Lung microvascular endothelial cell (primary cell): Measurements from ENCODE around the gene RHEB. TPM values are rescaled to one million over a fixed set of nuclear protein-coding genes. Genes with fewer than 3 reads are reported as not detected.
A peak's percentile ranks its signal among the peaks of the same experiment; 100 is the strongest.
"Not testable (repeated sequence)": the region's sequence is repeated elsewhere in the genome, so short reads cannot be mapped to it uniquely, and the experiment has no call there.

Source experiments
- DNase-seq, 2 donors: peaks; one replicate each; pipeline versions ENCODE4 v3.0.0 to v3.0.0-alpha.2; 2010; ENCODE audit warnings: low read depth in 2 of 2
- total RNA-seq: library from RNA; depleted of rRNA; stranded (reverse); fragments of >200 nt; gene quantifications from 2 replicates; pipeline ENCODE4 v1.2.1, GENCODE V29; 2014

RHEB gene, protein sequence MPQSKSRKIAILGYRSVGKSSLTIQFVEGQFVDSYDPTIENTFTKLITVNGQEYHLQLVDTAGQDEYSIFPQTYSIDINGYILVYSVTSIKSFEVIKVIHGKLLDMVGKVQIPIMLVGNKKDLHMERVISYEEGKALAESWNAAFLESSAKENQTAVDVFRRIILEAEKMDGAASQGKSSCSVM
- 42.1 and 50.0 TPM in 2 replicates for total RNA-seq

DNA sequence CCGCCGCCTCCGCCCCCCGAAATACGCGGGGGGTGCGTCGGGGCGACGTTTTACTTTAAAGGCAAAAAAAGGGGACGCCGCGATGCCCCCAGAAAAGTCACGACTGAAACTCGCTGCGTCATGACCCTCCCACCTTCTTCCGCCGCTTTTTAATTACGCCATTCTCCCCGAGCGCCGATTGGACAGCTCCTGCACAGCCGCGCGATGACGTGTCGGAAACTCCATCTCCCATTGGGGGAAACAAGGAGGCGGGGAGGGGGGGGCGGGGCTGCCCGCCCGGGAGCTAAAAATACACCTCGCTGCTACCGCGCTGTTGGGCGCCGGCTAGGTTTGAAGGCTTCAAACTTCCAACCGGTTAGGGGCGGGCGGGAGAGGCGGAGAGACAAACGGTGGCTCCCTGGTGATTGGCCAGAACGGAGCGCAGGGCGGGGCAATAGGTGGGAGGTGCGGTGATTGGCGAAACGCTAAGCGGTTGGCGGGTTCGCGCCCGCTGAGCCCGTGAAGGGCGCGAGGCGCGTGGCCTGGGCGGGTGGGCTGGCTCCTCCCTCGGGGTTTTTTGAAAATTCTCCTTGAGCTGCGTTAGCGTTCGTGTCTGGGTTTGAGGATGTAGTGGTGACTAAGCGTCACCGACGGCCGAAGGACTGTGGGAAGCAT lies at the start of gene RHEB:
TSS of gene RHEB (minus strand) at position 131 of the 654 bp plus-strand sequence. CDS start 384 bp downstream, outside the sequence.
- DNase-seq = peak; percentile 100

DNA sequence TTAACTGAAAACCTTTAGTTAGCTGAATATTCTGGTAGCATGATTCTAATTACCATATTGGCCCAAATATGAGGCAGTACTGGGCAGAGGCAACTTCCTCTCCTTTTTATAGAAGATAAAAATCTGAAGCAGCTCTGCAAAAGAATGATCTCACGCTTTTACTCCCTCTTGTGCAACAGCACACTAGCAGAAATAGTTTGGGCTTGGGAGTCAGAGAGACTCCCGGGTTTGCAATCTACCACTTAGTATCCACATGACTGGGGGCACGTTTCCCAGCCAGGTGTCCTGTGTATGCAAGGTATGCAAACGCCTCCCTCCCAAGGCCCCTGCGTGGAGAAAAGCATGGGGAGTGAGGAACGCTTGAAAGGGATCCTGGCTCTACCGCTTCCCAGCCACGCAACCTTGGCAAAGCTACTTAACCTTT lies 47.2 kb upstream of the RHEB start:
- DNase-seq = no peak

DNA sequence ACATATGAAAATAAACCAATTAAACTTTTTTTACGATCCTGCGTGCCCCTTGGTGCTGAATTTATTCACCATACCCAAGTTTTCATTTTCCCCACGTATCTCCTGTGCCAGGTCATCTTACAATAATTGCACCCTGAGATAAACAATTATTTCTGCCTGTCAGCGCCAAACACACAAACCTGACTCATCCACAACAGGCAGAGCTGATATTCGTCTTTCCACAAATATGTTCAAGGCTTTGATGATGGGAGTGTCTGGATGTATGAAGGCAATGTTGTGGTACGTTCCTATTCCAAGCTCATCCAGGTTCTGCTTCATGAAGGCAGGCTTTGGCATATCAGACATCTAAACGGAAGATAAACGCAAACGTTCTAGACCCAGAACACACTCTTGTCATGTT lies 45.8 kb upstream of the RHEB start:
- DNase-seq = no peak

DNA sequence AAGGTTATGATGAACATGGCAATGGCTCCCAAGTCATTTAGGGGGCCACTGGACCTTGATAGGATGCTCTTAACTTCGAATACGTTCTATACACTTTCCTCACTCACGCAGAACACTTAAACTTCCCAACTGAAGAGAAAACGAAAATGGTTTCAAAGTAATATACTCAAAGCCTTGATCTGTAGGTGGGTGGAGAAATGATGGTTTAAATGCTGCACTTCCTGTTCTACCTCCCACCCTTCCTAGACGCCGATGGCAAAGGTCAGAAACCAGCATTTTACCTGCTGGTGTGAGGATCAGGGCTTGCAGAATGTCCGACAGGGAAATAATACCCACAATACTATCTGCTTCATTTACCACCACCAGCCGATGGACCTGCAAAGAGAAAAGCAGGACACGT lies 40.5 kb upstream of the RHEB start:
- DNase-seq = no peak

DNA sequence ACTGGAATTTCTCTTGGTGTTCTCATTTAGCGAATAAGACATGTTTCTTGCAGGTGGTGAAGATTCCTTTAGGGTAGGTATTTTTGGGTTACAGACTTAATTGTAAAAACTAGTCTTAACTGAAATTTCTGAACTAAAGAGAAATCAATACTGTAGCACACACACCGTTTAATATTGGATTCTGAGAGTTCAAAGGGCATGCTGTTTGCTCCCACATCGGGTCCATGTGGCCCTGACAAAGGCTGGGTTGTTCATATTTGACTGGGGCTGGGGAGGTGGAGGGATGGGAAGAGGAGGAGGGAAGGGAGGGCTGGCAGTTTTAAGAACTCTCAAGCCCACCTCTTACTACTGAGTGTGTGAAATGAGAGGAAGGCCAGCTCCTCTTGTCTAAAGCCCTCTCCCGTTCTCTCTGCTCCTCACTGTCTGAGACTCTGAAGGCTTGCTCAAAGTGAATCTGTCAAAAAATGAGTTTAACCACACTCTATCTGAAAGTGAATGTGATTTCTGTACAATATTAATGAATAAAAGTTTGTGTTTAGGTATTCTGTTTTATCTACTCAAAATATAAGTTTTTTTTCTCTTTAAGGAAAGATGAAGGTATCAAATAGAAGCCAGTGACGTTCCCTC lies 40.0 kb upstream of the RHEB start:
- DNase-seq = no peak

DNA sequence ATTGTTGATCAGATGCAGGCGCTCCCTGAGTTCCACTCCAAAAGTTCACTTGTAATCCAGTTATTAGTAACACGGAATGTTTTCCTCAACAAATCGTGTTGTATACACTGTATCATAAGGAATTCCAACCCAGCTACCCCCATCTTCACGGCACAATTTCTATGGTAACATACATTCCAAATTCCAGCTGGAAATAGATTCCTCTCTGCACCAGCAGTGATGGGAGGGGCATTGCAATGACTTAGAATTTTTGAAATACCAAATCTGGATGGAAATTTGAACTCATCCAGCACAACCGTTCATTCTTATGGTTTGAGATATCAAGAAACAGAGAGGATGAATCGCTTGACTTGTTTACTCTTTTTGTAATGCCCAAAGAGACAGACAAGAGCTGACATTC lies 38.9 kb upstream of the RHEB start:
- DNase-seq = no peak

DNA sequence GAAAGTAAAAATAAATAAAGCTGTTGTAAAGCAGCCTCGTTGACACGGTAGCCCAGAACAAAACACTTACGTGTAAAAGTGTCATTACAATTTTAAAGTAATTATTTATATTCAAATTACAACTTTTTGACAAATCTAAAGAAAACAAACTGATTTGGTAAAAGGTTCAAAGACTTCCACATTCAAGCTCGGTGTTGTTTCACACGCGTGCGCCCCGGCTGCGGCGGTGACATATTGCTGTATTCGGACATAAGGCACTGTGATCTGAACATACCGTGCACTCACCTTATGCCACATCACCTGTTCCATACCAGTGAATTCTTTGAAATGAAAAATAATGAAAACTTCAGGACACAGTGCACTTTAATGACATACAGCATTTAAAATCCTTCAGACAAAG lies 36.9 kb upstream of the RHEB start:
- no peak for DNase-seq

DNA sequence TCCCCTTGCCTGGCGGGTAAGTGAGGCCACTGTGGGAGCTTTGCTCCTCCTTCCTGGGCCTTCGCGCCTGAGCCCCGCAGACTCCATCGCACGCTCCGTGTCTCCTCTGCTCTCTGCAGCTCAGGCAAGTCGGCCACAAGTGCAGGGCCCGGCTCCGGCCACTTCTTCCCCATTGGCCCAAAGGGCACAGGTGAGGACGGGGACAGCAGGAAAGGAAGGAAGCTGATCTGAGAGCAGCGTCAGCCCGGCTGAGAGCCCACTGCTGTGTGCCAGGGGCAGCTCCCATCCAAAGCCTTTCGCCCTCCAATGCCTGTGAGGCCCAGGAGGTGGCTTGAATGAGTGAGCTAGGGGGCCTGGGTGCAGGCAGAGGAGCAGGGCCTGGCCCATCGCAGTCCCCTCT lies 33.7 kb upstream of the RHEB start:
- peak in 1 of 2 donors; percentile 39 for DNase-seq

DNA sequence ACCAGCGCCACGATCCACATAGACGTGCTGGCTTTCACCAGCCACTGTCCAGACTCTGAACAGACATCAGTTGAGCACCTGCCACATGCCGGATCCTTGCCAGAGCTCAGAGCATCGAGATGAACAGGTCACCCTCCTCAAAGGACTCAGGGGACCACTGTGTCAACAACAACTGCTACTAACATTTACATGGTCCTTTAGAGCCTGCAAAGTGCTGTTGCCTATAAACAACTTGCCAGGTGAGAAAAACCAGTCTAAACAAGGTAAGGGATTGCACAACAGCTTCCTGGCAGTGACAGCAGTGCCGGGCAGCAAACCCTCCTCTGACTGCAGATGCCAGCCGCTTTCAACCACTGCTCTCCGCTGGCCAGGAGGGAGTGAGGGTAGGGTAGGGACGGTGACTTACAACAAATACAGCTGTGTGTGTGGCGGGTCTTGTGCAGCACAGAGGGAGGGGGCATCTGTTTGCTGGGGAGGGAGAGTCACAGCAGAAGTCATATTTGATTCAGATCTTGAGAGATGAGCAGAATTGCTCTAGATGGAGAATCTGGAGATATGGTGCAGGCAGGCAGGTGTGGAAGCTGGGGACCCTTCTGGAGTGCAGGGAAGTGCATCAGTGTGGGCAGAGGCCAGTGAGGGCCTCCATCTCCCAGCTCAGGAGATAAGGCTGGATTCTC lies 32.8 kb upstream of the RHEB start:
- peak in 1 of 2 donors; percentile 20 for DNase-seq

DNA sequence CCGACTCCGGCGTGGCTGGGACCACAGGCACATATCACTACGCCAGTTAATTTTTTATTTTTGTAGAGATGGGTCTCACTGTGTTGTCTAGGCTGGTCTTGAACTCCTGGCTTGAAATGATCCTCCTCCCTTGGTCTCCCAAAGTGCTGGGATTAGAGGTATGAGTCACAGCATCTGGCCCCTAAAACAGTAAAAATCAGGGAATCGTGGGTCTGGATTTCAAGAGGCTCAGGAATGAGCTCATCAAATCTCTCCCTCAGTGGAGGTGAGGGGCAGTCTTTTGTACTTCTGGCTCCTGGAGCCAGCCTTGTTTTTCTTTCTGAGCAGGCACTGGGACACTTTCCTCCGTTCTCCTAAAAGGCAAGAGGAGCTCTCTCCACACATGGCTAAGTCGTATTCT lies 32.1 kb upstream of the RHEB start:
- no peak for DNase-seq

DNA sequence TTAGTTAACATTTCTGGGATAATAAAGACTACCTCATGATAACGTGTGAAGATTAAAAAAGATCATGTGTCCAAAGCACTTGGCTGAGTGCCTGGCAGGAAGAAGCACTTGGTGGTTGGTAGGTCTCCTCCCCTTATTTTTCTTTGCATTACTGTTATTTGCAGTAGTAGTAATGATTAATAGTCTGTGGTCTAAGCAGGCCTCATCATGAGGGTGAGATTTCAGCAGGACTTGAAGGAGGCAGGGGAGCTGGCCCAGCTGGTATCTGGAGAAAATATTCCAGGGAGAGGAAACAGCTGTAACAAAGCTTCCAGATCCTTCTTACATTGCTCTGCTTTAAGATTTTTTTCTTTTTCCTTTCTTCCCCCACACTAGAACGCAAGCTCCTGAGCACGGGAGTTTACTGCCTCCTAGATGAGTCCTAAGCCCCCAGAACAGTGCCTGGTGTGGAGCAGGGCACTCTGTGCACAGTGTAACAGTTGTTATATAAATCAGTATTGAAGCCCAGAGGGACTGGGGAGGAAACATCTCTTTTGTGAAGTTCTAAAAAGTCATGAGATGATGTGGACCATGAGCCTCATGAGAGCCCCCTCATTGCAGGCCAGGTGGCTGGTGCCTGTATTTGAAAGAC lies 31.1 kb upstream of the RHEB start:
- peak; percentile 79 to 83 for DNase-seq

DNA sequence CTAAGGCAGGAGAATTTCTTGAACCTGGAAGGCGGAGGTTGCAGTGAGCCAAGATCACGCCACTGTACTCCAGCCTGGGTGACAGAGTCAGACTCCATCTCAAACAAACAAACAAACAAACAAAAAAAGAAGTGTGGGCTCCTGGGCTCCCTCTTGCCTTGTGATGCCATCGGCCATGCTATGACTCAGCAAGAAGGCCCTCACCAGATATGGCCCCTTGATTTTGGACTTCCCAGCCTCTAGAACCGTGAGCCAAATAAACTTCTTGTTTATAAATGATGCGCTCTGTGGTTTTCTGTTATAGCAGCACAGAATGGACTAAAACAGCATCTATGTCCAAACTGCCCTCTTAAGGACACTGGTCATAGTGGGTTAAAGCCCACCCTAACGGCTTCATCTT lies 29.9 kb upstream of the RHEB start:
- DNase-seq = no peak

DNA sequence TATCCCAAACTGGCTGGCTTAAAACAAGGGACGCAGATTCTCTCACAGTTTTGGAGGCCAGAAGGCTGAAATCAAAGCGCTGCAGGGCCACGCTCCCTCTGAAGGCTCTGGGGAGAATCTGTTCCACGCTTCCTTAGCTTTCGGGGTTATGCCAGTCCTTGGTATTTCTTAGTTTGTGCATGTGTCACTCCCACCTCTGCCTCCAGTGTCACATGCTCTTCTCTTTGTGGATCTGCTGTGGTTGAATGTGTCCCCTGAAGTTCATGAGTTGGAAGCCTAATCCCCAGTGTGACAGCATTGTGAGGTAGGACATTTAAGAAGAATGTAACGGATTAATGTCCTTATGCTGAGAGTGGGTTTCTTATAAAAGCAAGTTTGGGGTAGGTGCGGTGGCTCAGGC lies 29.4 kb upstream of the RHEB start:
- DNase-seq = no peak

DNA sequence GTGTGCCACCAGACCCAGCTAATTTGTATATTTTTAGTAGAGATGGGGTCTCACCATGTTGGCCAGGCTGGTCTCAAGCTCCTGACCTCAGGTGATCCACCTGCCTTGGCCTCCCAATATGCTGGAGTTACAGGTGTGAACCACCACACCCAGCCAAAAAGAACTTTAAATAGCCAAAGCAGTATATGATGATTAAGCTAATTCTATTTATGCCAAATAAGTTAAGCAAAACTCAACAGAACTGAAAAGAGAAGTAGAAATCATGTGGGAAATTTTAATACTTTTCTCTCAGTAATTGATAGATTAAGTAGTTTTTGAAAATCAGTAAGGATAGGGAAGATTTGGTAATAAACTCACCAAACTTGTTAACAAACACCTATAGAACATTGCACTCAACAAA lies 24.5 kb upstream of the RHEB start:
- no peak for DNase-seq

DNA sequence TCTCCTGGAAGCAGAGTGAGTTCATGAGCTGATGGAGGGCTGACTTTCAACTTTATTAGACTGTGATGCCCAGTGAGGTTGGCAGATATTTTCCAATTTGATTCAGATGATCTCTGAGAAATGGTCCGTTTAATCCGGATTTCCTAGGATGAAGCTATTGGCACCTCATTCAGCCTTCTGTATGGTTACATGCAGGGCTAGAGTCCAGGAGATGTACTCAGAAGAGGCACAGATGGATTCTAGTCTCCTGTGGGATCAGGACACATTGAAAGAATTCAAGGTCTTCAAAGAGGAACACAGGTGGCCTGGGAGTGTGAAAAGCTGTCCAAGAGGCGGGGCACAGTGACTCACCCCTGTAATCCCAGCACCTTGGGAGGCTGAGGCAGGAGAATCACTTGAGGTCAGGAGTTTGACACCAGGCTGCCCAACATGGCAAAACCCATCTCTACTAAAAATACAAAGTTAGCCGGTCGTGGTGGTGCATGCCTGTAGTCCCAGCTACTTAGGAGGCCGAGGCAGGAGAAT lies 23.0 kb upstream of the RHEB start:
- DNase-seq = no peak

DNA sequence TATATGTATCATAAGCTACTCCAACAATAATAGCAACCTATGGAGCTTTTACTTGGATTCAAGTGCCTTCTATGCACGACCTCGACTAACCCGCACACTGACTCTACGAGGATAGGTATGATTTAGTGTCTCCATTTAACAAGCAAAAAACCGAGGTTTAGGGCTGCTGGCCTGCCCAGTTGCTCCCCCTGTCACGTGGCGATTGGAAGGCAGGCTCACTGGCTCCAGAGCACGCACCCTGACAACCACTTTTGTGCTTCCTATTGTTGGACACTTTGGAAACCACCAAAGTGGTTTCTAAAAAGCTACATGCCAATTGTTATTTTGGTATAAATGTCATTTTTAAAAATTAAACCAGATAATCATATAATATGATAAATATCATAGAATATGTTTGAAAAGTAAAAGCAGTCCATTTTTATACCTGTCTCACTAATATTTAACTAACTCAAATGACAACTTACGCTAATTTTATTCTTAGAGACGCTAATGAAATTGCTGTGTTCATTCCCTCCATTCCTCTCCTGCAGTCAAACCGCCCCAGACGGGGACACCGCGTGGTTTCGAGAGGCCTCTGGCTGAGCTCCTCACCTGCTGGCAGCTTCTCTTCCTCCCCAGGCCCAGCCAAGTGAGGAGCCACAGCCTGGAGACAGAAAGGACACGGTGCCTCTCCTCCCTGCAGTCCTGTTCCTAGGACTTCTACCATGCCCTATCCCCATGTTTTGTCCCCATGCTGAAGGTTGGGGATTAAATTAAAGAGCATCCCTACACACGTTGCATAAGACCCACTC lies 22.2 kb upstream of the RHEB start:
- DNase-seq = no peak

DNA sequence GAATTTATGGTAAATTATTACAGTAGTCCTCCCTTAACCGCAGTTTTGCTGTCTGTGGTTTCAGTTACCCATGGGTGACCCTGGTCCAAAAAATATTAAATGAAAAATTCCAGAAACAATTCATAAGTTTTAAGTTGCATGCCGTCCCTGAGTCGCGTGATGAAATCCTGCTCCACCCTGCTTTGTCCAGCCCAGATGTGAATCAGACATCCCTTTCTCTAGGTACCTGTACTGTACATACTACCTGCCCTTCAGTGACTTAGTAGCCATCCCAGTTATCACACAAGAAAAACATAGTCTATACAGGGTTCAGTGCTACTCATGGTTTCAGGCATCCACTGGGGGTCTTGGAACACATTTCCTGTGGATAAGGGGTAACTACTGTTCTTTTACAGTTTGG lies 20.5 kb upstream of the RHEB start:
- DNase-seq = no peak

DNA sequence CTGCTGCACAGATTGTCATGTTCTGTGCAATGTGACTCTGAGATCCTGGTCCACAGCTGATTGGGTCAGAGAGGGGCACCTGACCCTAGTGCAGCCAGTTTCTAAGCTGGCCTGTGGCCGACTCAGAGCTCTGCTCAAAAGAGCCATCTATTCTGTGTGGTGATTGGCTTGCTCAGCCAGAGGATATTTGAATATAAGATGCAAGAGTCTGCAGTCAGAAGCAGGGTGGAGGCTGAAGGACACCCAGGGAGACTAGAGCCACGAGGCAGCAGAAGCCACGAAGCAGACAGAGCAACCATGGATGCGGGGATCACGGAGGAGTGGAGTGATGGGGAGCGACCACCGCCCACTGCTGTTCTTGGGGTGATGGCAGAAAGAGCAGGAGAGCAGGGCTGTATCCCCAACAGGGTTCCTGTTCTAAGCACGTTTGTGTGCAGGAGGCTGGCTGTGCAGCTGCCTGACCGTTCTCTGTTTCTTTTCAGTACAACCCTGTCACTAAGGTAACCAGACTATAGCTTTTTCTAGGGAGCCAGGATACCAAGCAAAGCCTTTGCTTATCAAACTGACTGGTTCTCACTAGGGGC lies 19.5 kb upstream of the RHEB start:
- DNase-seq = no peak

DNA sequence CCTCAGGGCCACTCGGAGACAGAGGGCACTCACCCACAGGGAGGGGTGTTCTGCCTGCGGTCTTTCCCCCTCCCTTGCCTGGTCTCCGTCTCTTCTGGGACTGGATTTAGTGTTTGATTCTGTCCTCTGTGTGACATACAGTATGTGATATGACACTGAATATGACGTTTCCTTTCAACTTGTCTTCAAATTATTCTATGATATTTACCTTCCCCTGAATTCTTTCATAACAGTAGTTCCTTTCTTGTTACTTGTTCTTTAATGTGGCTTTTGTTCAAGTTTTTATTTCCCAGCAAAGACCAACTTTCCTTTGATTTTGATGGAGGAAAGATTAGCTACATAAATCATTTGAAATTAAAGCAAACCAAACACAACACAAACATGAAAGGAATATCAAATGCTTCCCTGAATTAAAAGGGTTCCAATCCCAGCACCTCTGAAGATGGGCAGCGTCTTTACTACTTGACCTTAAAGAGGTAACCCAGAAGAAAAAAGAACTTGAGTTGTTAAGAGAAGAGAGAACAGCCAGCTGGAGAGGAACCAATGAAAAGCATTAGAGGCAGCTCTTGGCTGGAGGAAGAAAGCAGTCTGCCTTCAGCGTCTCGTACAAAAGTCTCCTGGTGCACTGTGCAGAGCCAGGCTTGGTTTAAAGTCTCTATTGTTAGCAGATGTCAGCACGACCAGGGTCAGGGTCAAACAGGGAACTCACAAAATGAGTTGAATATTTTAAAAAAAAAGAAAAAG lies 18.3 kb upstream of the RHEB start:
- no peak for DNase-seq

DNA sequence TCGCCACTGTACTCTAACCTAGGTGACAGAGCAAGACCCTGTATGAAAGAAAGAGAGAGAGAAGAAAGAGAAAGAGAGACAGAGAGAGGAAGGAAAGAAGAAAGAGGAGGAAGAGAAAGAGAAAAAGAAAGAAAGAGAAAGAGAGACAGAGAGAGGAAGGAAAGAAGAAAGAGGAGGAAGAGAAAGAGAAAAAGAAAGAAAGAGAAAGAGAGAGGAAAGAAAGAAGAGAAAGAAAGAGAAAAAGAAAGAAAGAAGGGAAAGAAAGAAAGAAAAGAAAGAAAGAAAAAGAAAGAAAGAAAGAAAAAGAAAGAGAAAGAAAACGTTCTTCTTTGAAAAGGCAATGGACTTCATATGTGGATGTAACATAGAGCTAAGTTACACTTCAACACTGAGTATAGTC lies 16.5 kb upstream of the RHEB start:
- not testable (repeated sequence) for DNase-seq
